Measurements from ENCODE around the gene CTSK. TPM values are rescaled to one million over a fixed set of nuclear protein-coding genes. Genes with fewer than 3 reads are reported as not detected.
"Not testable (repeated sequence)": the region's sequence is repeated elsewhere in the genome, so short reads cannot be mapped to it uniquely, and the experiment has no call there.

CTSK gene
- total RNA-seq, 3 donors from 2014 or later, result 111 to 590 (median 204) TPM

DNA sequence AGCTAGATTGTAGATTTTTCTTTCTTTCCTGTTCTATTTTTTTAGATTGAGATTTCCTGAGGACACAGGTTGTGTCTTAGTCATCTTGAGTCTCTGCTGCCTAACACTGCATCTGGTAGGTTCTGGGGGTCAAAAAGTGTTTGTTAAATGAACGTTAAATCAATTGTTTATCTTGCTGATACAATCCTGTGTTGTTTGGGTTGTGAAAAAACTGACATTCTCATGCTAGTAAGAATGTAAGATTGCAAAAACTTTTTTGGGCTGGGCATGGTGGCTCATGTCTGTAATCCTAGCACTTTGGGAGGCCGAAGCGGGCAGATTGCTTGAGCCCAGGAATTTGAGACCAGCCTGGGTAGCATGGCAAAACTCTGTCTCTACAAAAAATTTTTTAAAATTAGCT, 3.4 kb downstream of the CTSK start:
- no peaks in the 10 kb centered on the region for H3K36me3 ChIP-seq
- TF ChIP-seq CTCF (IDR thresholded peaks at IDR 0.05), result no peak
- TF ChIP-seq POLR2AphosphoS5 (IDR thresholded peaks at IDR 0.05), result no peak
- TF ChIP-seq POLR2A (IDR thresholded peaks at IDR 0.05), result no peak
- H3K4me3 ChIP-seq, result peak overlapping the region in 1 of 3 donors; percentile 0
- H3K27me3 ChIP-seq, result no peaks in the 10 kb centered on the region
- no peaks in the 10 kb centered on the region for H3K4me1 ChIP-seq
- intact Hi-C loops (cut with DNase I; ENCODE audit: low total_unique reads), result no loop called here
- no peak overlapping the region for H3K27ac ChIP-seq
- H3K9me3 ChIP-seq, result no peaks in the 10 kb centered on the region
- DNase-seq (ENCODE audit: low spot score in 2 of 2), result no peak

- H3K27ac ChIP-seq, result peak overlapping the region in 1 of 2 donors; percentile 22
- no peak overlapping the region for H3K4me3 ChIP-seq
- no peaks in the 10 kb centered on the region for H3K36me3 ChIP-seq
- no peaks in the 10 kb centered on the region for H3K27me3 ChIP-seq
- no peak for DNase-seq (ENCODE audit: low spot score in 2 of 2)
- intact Hi-C loops (cut with DNase I; ENCODE audit: low total_unique reads), result no loop called here
- H3K9me3 ChIP-seq, result no peaks in the 10 kb centered on the region
- TF ChIP-seq POLR2AphosphoS5 (IDR thresholded peaks at IDR 0.05) (no peak), POLR2A (IDR thresholded peaks at IDR 0.05) (no peak), CTCF (IDR thresholded peaks at IDR 0.05) (no peak)
- no peaks in the 10 kb centered on the region for H3K4me1 ChIP-seq
Measured at GRCh38 chr1:150799089-150799488, 9.0 kb downstream of the CTSK start.

GRCh38 chr1:150798525-150798924, 9.5 kb downstream of the CTSK start:
- no peak for DNase-seq (ENCODE audit: low spot score in 2 of 2)
- no peaks in the 10 kb centered on the region for H3K4me1 ChIP-seq
- H3K36me3 ChIP-seq, result no peaks in the 10 kb centered on the region
- no peak overlapping the region for H3K4me3 ChIP-seq
- H3K27me3 ChIP-seq, result no peaks in the 10 kb centered on the region
- peak overlapping the region in 1 of 2 donors; percentile 22 for H3K27ac ChIP-seq
- intact Hi-C loops (cut with DNase I; ENCODE audit: low total_unique reads), result no loop called here
- H3K9me3 ChIP-seq, result no peaks in the 10 kb centered on the region
- no peak for TF ChIP-seq POLR2A (IDR thresholded peaks at IDR 0.05)
- no peak for TF ChIP-seq CTCF (IDR thresholded peaks at IDR 0.05)
- no peak for TF ChIP-seq POLR2AphosphoS5 (IDR thresholded peaks at IDR 0.05)

DNA sequence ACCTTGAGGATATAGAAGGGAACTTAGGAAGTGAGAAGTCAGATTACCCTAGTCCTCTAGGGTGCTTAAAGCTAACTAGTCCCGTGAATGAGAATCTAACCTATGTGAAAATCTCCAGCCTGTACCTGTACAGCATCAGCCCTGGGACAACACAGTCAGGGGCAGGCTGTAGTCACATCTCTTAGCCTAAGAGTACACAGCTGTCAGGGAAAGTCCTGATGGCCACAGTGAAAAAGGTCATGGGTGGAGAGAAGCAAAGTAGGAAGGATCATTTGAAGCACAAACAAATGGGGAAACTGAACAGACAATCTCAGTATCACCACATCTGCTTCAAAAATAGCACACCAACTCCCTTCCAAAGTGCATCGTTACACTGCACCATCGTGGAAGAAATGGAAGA, 11.7 kb downstream of the CTSK start:
- H3K9me3 ChIP-seq, result no peaks in the 10 kb centered on the region
- intact Hi-C loops (cut with DNase I; ENCODE audit: low total_unique reads), result no loop called here
- H3K36me3 ChIP-seq, result no peaks in the 10 kb centered on the region
- no peak for TF ChIP-seq POLR2AphosphoS5 (IDR thresholded peaks at IDR 0.05)
- no peak for TF ChIP-seq POLR2A (IDR thresholded peaks at IDR 0.05)
- no peak for TF ChIP-seq CTCF (IDR thresholded peaks at IDR 0.05)
- H3K27me3 ChIP-seq, result no peaks in the 10 kb centered on the region
- no peak overlapping the region for H3K4me3 ChIP-seq
- H3K4me1 ChIP-seq, result no peaks in the 10 kb centered on the region
- DNase-seq (ENCODE audit: low spot score in 2 of 2), result no peak
- no peak overlapping the region for H3K27ac ChIP-seq

GRCh38 chr1:150793778-150794177, 14.3 kb downstream of the CTSK start:
- H3K9me3 ChIP-seq; H3K4me3 ChIP-seq; H3K27me3 ChIP-seq; DNase-seq (ENCODE audit: low spot score in 2 of 2); H3K27ac ChIP-seq; H3K36me3 ChIP-seq; intact Hi-C loops (cut with DNase I; ENCODE audit: low total_unique reads); H3K4me1 ChIP-seq: not testable (repeated sequence)

DNA sequence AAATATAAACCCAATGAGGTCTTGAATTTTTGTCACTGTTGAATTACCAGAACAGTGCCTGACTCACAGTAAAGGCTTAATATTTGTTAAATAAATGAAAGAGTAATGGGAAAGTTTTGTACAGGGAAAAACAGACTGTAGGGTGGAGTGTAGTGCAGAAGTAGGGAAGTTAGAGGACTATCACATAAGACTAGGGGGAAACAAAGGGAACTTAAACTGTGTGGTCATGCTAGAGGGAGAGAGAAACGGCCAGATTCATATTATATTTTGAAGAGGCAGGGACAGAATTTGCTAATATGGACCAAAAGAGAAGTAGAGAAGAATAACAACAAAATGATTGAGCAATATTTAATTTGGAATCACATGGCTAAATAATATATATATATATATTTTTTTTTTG, 14.8 kb downstream of the CTSK start:
- intact Hi-C loops (cut with DNase I; ENCODE audit: low total_unique reads), result no loop called here
- TF ChIP-seq POLR2A (IDR thresholded peaks at IDR 0.05) (no peak), POLR2AphosphoS5 (IDR thresholded peaks at IDR 0.05) (no peak), CTCF (IDR thresholded peaks at IDR 0.05) (no peak)
- DNase-seq (ENCODE audit: low spot score in 2 of 2), result no peak

More for the DNA sequence above, 14.8 kb downstream of the CTSK start:
- H3K9me3 ChIP-seq, result no peaks in the 10 kb centered on the region
- H3K4me3 ChIP-seq, result no peak overlapping the region
- no peaks in the 10 kb centered on the region for H3K36me3 ChIP-seq
- H3K4me1 ChIP-seq, result no peaks in the 10 kb centered on the region
- no peak overlapping the region for H3K27ac ChIP-seq
- H3K27me3 ChIP-seq, result no peaks in the 10 kb centered on the region

Data from breast epithelium (tissue), 4 donors.